T-helper 1 cell treated with Interleukin-12 subunit alpha and Interleukin-12 subunit beta and Interleukin-4 antibody, amounts not matched to agents 30 ng/mL and 1 ng/mL, for 36 hours (primary cell): ENCODE measurements around the gene PNRC1. TPM values are rescaled to one million over a fixed set of nuclear protein-coding genes. Genes with fewer than 3 reads are reported as not detected.
"Not testable (repeated sequence)": the region's sequence is repeated elsewhere in the genome, so short reads cannot be mapped to it uniquely, and the experiment has no call there.

Experiments
- intact Hi-C: fragments of 100-400 bp; cut with micrococcal nuclease; formaldehyde crosslinking; loops from one replicate; pipeline ENCODE4 v1.15.1; 2024
- total RNA-seq: library from RNA; stranded (reverse); gene quantifications from 2 replicates; pipeline ENCODE4 v1.2.3, GENCODE V29; 2022

PNRC1 gene
- total RNA-seq: 75.7 and 79.9 TPM in 2 replicates

DNA sequence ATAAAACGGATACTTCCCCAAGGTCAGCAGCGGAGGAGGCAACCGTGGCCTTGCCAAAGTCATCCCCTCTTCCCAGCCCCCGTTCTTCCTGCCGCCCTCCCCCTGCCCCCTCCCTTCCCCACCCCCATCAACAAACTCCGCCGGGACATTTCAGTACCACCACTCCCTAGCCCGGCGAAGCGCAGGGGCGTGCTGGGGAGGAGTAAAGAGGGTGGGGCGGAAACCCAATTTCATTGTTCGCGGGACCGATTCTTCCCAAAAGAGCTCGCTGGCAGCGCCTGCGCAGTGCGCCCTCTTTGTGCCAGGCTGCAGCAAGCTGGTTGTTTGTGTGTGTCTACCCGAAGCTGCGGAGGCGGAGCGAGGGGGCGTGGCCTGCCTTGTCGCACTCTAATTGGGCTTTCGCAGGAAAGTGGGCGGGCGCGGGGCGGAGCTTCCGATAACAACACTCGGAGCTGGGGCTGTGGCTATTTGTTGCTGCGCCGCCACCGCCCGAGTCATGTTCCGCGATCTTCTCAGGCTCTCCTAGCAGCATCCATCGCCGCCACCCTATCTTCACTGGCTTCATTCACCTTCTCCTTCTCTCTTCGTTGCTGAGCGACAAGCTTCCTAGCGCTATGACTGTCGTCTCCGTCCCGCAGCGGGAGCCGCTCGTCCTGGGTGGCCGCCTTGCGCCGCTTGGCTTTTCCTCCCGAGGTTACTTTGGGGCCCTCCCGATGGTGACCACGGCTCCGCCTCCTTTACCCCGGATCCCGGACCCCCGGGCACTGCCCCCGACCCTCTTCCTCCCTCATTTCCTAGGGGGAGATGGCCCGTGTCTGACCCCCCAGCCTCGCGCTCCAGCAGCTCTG lies at the start of gene PNRC1:
TSS of gene PNRC1 (plus strand) at position 471 of the 848 bp plus-strand sequence. CDS start at position 615, 144 bp downstream.
- intact Hi-C loops: loop anchor here (1.0 to 5.0 kb wide), 14 partner anchors 36 to 1926 kb away; partner anchors contain the start of genes AKIRIN2, ANKRD6, CASP8AP2 and LYRM2

DNA sequence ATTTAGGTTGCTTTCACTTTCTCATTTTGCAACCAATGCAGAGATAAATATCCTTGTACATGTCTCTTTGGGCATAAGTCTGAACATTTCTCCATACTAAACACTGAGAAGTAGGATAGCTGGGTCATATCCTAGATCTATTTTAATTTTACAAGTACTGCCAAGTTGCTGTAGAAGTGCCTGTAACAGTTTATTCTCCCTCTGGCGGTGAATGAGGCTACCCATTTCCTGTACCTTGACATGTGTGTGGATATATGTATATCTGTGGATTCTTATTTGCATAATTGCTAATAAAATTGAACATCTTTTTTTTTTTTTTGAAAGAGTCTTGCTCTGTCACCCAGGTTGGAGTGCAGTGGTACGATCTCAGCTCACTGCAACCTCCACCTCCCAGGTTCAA lies 48.0 kb upstream of the PNRC1 start:
- intact Hi-C loops: no loop called here

DNA sequence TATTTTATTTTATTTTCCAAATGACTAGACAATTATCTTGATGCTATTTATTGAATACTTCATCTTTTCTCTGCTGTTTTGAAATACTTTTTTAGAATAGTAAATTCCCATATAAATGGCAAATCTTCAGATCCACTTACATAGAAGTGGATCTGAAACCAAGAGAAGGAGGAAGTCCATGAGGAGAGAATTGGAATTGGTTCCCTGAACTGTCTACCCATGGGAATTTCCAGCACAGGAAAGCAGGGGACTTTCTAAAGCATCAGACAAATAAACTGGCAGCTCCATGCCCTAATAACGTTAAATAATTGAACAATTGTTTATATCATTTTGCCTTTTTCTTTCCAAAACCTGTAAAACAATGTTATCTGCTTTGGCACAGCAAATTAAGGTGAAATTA lies 47.1 kb upstream of the PNRC1 start:
- intact Hi-C loops: no loop called here

DNA sequence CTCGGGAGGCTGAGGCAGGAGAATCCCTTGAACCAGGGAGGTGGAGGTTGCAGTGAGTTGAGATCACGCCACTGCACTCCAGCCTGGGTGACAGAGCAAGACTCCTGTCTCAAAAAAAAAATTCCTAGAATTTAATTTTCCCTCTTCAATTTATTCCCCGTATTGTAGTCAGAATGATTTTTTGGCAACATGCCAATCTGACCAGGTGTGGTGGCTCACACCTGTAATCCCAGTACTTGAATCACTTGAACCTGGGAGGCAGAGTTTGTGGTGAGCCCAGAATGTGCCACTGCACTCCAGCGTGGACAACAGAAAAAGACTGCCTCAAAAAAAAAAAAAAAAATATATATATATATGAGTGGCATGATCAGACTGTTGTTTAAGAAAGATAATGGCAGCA lies 46.4 kb upstream of the PNRC1 start:
- intact Hi-C loops: not testable (repeated sequence)

DNA sequence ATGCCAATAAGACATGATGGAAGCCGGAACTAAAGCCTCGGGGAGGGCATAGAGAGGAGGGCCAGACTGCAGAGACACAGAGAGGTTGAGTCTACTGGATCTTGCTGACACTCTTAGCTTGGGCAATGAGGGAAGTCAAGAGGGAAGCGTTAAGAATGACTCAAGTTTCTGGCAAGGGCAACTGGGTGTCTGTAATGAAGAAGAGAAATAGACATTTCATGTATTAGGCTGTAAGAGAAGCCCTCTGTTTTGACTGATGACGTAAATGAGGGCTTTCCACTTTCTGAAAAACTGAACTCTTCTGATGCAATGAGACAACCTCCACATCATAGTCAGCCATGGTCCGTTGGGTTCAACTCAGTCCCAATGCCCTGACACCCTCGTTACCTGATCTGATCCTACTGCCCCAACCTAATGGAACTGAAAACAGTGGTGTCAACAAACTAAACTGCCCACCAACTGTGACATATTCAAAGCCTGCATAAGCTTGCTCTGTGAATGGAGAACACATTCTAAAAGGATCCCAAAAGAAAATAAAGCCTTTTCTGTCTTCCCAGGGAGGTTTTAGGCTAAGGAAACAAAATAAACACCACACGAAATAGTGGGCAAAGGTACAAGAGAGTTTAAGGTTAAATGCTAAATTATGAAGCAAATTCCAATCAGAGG lies 45.8 kb upstream of the PNRC1 start:
- intact Hi-C loops: no loop called here

DNA sequence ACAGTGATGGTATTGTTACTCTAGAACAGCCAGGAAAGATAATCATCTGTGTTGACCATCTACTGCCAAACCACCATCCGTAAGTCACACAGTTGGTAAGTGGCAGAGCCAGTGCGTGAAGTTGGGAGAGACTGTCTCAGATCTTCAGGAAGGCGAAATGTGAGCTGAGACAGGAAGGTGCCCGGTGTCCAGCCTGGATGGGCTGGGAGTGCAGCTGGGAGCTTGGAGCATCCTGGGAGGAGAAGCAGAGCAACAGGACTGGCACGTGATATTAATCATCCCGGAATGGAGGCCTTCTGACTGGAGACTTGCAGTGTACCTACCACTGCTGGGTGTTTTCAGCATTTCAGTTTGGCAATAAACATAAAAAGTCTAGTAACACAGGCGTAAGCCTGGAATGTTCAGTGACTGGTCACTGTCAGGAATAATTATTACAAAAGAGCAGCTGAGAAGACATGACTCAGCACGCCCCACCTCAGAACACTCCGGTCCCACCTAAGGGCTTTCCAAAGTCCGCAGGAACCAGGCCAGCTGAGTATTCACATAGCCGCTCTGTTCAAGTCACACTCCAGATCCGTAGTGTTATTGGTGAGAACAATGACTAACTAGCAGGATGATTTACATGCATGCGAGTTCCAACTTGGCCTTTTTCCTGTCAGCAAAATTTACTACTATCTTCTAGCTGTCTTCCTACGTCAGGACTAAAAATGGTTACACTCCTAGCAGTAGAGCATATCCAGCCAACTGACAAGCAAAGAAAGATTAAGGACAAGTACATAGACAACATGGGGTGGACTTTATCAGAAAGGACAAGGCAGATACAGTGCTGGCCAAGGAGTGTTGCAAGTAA lies 45.1 kb upstream of the PNRC1 start:
- intact Hi-C loops: no loop called here

DNA sequence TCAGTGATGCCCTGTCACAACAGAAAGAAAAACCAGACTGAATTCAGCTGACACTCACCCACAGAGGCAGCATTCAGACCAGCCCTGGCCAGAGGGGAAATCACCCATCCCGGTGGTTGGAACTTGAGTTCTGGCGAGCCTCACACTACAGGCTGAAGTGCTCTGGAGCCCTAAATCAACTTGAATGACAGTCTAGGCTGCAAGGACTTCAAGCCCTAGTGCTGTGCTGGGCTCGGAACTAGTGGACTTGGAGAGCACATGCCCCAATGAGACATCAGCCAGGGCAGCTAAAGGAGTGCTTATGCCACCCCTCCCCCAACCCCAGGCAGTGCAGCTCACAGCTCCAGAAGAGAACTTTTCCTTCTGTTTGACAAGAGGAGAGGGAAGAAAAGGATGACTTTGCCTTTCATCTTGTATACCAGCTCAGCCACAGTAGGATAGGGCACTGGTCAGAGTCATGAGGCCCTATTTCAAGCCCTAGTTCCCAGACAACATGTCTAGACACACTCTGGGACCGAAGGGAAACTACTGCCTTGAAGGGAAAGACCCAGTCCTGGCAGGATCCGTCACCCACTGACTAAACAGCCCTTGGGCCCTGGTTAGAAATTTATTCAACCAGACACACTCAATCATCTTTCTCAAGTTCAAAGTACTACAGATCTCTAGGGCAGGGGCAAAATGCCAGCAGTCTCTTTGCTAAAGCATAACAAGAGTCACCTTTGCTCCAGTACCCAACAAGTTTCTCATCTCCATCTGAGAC lies 43.2 kb upstream of the PNRC1 start:
- intact Hi-C loops: no loop called here

DNA sequence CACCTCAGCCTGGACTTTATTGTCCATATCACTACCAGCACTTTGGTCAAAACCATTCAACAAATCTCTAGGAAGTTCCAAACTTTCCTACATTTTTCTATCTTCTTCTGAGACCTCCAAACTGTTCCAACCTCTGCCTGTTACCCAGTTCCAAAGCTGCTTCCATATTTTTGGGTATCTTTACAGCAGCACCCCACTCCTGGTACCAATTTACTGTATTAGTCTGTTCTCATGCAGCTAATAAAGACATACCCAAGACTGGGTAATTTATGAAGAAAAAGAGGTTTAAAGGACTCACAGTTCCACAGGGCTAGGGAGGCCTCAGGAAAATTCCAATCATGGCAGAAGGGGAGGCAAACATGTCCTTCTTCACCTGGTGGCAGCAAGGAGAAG lies 42.7 kb upstream of the PNRC1 start:
- intact Hi-C loops: not testable (repeated sequence)

DNA sequence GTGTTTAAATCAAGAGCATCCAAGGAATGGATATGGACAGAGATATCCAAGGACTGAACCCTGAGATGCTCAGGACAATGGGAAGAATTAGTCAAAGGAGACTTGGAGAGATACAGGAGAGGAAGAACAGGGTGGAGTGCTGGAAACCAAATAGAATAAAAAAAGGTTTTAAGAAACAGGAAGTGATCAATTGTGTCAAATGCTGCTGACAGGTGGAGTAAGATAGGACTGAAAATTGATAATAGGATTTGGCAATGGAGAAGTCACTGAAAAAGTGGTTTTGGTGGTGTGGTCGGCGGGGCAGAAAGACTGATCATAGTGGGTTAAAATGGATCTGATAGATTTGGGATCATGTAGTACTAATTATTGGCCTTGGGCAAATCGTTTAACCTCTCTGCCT lies 37.9 kb upstream of the PNRC1 start:
- intact Hi-C loops: no loop called here

DNA sequence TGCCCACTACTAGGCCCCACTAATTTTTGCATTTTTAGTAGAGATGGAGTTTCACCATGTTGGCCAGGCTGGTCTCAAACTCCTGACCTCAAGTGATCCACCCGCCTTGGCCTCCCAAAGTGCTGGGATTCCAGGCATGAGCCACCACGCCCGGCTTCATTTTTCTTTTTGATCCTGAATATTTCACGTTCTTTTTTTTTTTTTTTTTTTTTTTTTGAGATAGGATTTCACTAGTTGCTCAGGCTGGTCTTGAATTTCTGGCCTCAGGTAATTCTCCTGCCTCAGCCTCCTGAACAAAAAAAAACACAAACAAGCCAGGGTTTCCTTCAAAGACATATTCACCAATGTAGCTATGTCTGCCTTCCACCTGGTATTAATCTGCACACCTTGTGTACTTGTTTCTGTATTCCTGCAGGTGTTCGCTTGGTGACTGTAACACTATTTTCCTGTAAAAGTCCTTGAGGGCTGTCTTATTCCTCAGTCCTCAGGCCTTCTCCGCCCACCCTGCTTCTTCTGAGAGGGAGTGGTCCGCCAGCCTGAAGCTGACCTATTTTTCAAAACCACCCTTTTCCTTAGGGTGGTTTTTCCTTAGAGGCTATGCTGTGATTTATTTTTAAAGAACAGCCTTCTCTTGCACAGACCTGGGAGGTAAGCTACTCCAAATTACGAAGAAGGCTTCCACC lies 36.1 kb upstream of the PNRC1 start:
- intact Hi-C loops: no loop called here

DNA sequence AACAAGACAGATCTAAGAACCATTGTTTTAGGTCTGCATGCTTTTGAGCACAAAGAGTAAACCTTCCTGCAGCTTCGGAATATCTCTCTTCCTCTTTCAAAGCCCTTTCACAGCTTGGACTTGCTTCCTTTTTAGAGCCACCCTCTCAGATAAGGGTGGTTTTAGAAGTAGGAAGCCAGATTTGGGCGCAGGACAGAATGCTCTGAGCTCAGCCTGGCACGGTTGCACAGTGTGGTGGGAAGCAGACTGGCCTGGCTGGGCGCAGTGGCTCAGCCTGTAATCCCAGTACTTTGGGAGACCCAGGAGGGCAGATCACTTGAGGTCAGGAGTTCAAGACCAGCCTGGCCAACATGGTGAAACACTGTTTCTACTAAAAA lies 35.6 kb upstream of the PNRC1 start:
- intact Hi-C loops: no loop called here

DNA sequence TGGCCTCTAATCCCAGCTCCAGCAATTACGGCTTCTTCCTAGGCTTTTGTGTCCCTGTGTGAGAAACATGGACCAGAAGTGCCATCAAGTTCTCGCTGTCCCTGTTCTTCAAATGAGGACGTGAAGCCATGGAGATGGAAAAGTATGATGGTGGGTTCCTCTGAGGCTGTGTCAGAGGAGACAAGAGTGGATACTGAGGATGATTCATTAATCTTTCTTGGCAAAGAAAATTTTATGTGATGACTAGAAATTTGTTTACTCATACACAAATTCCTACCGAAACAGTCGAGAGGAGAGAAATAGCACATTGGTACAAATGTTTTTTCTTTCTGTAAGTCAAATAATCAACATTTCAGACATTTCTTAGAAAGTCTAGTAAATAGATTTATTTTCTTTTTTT lies 35.0 kb upstream of the PNRC1 start:
- intact Hi-C loops: no loop called here

DNA sequence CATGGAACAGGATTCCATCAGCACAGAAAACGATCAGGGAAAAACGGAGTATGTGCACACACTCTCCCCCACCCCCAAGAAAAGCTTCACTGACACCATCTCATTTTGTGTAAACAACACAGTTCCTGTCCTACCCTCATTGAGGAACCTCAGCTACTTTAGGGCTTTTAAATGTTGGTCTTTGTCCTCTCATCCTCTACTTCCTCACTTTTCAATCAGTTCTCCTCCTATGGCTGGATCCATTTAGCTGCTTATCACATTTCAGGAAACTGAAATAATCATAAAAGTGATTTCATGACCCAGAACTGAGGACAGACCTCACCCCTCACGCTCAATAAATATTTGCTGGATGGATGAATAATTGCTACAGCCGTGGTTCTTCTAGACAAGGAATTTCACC lies 33.1 kb upstream of the PNRC1 start:
- intact Hi-C loops: no loop called here

DNA sequence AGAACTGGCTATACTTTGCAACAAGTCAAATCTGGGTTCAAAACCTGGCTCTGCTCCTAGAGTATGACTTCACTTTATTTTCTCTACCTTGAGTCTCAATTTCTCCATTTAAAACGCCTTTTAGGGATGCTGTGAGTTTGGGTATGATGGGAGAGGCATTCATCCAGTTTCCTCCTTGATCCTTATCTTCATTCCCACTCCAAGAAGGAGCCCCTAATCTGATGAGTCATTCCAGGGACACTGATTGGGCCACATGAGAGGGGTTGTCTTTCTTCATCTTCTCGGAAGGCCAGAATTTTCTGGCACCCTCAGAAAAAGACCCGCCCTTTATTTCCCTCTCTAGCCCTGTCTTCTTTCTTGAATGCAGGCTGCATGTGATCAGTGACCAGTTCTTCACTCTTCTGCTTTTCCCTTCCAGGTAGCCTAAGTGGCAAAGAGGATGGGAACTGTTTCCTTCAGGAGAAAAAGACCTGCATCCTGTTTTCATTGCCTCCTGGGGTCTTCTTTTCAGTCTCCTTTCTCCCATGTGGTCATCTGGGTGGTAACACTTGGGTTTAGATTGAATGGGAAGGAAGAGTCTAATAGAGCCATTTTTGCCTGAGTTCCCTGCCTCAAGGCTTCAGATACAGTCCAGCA lies 32.1 kb upstream of the PNRC1 start:
- intact Hi-C loops: no loop called here

DNA sequence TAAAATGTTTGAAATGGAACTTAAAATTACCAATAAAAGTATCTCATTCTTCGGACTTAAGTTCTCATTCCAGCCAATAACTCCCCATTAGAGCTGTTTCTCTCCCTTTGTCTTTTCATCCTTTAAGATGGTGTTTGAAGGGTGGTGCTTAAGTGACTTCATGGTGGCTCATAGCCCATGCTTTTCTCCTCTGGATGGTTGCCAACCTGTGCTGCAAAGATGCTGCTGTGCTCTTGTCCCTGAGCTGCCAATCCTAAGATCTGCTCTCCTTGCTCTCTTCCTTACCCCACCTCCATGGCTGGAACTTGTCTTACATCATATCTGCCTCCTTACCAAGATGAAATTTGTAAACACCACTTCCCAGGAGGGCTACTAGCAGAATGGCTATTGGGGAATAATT lies 31.6 kb upstream of the PNRC1 start:
- intact Hi-C loops: no loop called here

DNA sequence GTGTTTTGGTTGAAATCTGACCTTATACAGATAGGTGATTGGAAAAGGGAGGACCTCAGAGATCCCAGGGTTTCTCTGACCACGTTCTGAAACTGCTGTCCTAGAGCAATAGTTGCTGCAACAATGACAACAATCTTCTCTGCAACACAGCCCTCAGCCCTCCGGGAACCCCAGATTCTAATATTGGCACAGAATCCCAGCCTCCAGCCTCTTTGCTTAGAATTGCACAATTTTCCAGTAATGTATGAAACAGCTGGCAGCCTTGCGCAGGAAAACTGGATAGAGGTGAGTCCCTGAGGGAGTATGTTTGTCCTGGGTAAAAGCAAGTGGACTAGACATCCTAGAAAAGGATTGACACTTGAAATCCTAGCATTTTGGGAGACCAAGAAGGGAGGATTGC lies 30.4 kb upstream of the PNRC1 start:
- intact Hi-C loops: no loop called here

DNA sequence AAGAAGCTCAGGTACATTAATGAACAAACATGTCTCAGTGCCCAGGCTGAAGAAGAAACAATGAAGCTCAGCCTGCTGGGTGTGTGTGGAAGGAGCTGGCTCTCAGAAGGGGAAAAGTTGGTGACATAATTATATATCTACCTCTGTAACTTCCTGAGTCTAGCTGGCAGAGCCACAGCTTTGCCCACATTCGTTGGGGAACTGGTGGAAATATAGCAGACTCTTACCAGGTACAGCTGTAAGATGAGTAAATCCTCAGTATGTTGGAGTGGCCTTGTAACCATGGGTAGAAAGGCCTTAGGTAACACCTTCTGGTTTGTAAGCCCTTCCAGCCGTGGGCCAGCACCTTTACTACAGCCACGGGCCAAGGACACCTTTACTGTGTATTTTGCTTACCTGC lies 29.9 kb upstream of the PNRC1 start:
- intact Hi-C loops: no loop called here

DNA sequence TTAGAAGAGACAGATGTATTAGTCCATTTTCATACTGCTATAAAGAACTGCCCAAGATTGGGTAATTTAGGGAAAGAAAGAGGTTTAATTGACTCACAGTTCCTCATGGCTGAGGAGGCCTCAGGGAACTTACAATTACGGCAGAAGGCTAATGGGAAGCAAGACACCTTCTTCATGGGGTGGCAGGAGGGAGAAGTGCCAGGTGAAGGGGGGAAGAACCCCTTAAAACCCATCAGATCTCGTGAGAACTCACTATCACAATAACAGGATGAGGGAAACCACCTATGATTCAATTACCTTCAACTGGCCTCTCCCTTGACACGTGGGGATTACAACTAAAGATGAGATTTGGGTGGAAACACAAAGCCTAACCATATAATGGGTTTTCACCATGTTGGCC lies 28.9 kb upstream of the PNRC1 start:
- intact Hi-C loops: loop anchor here (1.0 kb wide), 1 partner anchor 28 kb away; no protein-coding TSS in a partner anchor

DNA sequence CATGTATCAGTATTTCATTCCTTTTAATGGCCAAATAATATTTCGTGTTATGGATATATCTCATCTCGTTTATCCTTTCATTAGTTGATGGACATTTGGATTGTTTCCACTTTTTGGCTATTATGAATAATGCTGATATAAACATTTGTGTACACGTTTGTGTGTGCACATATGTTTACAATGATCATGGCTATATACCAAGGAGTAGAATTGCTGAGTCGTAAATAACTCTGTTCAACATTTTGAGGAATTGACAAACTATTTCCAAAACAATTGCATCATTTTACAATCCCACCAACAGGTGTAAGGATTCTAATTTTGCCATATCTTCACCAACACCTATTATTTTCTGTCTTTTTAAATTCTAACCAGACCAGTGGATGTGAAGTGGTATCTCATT lies 26.3 kb upstream of the PNRC1 start:
- intact Hi-C loops: no loop called here

DNA sequence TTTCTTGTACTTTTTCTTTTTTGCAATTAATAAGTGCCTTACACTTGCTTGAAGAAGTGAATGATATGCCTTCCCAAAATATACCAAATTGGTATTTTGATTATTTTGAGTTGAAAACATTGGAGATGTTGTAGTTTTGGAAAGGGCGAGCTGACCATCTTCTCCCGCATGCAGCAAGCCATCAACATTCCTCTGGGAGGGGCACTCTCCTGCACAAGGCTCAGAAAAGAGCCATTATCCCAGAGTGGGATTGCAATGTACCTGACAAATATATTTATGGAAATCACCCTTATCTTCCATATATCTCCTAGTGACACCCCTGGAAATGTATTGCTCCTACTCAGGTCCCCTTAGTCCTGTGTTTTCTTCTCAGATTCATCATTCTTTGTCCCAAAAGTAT lies 22.8 kb upstream of the PNRC1 start:
- intact Hi-C loops: no loop called here
